NCI-H1417 (cell line): Measurements from ENCODE around the gene PTCD2.
A peak's percentile ranks its signal among the peaks of the same experiment; 100 is the strongest.
"Not testable (repeated sequence)": the region's sequence is repeated elsewhere in the genome, so short reads cannot be mapped to it uniquely, and the experiment has no call there.

Experiments used
- DNase-seq, 3 experiments: peaks; one replicate each; lab custom pipeline; 2025; lab: John Stamatoyannopoulos, UW

Gene PTCD2

DNA sequence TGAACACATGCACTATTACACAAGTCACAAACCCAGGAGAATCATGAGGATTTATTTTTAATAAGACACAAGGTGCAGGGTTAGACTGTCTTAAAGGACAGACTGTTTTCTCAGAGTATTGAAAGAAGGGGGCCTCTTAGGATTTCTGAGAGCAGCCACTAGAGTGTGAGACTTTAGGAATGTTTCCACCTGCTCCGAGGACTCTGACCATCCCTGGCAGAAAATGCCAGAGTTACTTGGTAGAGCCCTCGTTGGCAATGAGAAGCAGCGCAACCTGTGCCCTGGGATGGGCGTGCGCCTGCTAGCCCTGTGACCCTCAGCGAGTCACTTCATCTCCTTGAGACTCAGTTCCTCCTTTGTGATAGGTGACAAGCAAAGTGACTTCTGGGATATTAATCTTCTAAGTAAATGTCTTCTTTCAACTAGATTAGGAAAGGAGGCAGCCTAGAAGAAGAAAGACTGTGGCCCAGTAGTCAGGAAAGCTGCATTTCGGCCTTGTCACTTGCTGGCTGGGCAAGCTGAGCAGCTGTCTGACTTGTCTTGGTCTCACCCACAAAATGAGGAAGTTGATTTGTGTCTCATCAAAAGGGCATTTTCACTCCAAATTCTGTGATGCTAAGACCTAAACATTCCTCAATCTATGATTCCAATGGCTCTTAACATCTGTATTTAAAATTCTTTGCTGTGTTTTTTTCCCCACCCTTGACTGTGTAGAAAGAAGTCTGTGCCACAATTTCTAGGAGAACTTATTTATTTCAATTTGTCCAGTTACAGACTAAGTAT is 60.5 kb downstream of the PTCD2 start:
- no peak for DNase-seq

DNA sequence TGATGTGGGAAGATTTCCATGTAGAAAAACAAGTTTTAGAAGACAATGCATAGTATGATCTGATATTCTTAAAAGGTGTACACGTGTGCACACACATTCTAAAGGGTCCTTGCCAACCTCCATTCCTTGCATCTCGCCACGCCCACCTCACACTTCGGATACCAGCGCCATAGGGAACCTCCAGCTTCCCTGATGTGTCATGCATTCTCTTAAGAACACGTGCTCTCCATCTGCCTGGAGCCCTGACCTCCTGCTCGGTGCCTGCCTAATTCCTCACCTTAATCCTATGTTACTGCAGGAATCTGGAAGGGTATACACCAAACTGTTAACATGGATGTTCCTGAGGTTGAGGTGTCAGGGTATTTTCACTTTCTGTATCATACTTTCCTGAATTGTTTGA is 63.1 kb downstream of the PTCD2 start:
- no peak for DNase-seq

DNA sequence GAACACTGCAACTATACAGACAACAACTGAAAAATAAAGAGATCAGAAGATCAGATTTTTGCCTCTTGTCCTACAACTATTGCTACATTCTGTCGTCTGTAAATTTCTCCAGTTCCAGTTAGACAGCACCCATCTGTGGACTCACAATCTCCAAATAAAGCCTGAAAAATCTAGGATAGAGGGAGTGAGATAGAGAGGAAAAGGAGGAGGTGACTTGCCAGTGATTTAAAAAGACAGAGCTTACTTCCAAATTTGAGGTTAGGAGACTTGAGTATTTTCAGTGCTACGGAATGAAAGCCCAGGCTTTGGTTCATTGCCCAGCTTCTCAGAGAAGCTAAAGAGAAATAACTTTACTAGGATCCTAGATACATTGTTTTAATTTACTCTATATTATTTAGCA is 63.6 kb downstream of the PTCD2 start:
- no peak for DNase-seq

DNA sequence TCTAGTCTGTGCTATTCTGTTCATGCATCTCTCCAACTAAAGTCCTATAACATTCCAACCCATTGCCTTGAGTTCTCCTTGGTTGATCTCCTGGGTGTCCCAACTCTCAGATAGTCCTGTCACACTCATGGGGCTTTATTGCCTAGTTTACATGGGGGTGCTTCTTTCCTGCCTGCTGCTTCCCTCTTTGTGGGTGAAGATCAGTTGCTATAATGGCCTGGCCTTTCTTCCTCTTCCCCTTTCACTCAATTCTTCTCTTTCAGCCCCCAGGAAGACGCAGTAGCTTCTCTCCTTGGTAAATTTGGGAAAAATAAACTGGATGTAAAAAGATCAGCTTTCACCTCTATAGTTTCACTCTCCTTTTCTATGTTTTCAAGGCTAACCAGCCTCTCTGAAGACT is 66.5 kb downstream of the PTCD2 start:
- DNase-seq, result no peak

DNA sequence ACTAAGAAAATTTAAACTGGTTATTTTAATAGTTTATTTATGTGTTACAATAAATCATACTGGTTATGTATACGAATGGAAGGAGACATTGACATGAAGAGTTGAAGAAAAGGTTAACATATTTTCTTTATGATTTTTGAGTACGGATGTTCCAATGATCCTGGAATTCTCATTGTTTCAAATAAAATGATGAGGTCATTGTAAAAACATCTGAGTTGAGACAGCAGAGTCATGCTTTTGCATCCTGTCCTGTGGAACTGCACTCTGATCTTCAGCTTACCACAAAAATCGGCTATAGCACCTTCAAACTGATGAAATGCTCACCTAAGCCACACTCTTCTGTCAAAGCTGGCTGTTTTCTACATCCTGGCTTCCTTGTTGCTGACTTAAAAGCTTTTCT is 67.8 kb downstream of the PTCD2 start:
- no peak for DNase-seq

DNA sequence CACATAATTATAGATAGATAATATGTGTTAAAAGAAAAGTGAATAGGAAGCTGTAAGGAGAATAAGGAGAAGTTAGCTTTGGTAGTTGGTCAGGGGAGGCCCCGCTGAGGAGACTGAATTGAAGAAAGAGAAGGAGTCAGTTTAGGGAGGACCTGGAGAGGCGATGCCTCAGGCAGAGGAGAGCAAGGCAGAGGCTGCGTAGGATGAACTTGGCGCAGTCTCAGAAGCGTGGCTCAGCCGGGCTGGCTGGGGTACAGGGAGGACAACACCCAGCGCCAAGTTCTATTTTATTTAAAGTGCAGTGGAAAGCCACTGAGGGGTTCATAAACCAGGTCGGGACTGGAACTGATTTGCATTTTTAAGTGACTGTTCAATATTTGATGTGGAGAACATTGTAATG is 68.5 kb downstream of the PTCD2 start:
- DNase-seq, result no peak

DNA sequence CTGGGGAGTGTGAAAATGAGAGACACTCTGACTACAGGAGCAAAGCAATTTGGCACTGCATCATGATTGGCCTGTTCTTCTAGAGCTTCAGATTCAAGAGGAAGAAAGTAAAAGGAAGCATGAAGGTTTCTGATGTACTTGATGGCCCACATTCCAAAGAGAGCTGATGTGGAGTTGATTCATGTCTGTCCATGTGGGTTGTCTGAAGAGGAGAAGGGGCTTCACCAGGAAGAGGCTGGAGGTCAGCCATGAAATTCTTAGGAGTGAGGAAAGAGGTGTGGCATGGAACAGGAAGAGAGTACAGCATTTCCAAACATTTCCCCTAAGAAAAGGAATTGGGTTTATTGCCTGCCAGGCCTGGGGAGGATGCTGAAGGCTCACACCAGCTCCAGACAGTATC is 70.7 kb downstream of the PTCD2 start:
- no peak for DNase-seq

DNA sequence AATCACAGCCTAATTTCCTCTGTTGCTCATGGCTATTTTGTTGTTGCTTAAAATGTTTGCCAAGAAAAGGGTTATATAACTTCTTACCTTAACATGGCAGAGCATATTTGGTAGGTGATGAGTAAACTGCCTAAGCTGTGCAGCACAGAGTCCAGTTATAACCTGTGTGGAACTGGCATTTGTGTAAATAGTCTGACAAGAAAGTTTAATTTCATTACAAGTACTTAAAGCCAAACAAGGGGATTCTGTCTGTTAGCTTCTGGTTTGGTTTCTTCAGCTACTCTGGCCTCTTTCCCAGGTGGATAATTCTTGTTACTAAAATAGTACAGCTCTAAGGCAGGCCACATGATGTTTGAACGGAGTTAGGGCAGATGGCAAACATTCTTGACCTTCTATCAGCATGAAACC is 72.2 kb downstream of the PTCD2 start:
- DNase-seq, result no peak

DNA sequence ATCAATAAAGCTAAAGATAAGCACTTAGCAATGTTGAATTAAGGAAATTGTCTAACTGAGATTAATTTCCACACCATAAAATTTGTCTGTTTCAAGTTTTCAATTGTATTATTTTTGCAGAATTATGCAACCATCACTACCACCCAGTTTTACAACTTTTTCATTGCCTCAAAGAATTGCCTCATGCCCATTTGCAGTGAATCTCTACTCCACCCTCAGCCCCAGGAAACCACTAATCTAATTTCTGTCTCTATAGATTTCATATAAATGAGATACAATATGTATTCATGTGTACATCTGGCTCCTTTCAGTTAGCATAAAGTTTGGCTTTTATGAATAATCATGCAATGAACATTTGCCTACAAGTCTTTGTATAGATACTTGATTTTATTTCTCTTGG is 72.9 kb downstream of the PTCD2 start:
- no peak for DNase-seq

DNA sequence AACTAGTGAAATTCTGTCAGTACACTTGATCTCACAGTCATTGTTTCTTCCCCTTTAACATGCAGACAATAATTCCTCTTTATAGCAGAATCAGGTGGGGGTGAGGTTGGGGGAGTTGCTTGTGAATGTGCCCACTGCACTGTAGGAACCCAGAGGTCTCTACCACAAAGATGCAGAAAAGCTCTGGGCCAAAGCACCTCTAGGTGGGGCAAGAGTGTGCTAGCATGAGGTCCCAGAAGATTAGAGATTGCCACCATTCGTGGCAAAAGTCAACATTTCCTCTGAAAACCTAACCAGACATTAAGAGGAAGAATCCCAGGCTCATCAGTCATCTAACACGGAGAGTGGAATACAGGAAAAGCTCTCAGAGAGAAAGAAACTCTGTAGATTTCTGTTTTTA is 74.5 kb downstream of the PTCD2 start:
- DNase-seq, result no peak

DNA sequence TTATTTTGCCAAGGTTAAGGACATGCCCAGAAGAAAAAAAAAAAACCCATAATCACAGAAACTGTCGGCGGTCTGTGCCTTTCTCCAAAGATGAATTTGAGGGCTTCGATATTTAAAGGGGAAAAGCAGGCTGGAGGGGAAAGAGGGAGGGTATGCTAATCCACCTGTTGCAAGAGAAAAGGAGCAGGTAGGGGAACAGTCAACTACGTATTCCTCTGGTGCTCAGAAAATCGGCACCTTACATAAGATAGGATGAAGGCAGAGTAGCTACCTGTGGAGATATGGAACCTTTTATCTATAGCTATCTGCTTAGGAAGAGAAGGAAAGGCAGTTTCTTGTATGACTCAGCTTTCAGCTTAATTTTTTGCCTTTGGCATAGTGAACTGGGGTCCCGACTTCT is 77.7 kb downstream of the PTCD2 start:
- no peak for DNase-seq

DNA sequence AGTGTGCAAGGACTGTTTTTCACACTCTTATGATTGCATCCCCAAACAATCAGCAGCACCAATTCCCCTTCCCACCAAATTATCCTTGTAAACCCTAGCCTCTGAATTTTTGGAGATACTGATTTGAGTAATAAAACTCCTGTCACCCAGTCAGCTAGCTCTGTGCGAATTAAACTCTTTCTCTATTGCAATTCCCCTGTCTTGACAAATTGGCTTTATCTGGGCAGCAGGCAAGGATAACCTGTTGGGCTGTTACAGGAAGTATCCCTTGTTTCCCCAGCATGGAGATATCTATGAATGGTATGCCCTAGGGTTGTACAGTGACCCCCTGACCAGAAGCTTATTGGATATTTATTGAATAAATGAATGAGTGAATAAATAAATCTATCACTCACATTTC is 80.8 kb downstream of the PTCD2 start:
- DNase-seq, result no peak

DNA sequence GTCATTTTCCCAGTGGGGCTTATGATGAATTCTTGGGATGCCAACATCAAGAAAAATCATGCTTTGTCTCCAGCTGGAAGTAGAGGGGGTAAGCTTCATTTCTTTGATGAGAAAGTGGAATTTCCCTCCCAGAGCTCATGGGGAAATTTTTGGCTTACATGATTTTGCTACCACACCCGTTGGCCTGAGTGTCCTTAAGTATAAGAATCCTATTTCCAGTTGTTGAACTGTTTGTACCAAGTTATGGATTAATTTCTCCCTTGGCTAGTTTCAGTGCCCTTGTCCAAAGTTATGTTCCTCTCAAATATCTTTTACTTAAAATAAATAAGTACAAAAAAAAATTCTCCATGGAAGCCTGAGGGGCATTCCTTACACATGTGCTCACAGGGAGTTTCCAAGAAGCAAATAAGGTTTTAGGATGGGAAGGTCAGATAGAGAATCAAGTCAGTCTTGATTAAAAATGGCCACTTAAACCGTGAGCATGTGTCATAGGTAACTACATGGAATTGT is 82.3 kb downstream of the PTCD2 start:
- DNase-seq, result no peak

DNA sequence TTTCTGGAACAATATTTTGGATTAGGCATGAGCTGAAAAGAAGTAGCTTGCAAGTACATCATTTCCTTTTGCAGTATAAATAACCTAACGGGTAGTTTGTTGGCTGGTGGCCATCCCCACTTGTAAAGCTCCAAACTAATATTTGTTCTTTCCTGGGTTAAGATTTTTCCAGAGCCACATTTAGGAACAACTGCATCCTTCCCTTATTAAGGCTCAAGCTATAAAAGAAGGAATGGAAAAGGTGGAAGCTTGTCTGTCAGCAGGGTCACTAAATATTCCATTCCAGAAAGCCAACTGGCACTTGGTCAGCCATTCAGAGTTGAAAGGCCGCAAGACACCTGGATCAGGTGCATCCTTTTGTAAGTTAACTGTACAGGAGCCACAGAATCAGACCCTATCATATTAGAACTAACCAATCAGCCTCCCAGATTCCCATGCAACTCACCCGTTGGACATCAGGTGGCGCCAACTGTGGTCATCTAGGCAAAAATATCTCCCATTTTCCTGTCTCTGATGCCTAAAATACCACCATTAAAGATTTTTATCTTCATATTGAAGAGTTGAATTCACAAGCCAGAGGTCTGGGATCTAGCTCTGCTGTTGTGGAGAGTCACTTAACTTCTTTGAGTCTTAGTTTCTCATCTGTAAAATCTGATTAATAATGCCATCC is 82.9 kb downstream of the PTCD2 start:
- DNase-seq, result peak in 1 of 3 experiments; percentile 1

DNA sequence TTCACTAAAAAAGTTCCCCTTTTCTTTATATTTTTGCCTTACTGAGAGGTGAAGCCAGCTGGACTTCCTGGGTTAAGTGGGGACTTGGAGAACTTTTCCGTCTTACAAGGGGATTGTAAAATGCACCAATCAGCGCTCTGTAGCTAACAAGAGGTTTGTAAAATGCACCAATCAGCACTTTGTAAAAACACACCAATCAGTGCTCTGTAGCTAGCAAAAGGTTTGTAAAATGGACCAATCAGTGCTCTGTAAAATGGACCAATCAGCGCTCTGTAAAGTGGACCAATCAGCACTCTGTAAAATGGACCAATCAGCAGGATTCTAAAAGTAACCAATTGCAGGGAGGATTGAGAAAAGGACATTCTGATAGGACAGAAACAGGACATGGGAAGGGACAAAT is 84.6 kb downstream of the PTCD2 start:
- not testable (repeated sequence) for DNase-seq

DNA sequence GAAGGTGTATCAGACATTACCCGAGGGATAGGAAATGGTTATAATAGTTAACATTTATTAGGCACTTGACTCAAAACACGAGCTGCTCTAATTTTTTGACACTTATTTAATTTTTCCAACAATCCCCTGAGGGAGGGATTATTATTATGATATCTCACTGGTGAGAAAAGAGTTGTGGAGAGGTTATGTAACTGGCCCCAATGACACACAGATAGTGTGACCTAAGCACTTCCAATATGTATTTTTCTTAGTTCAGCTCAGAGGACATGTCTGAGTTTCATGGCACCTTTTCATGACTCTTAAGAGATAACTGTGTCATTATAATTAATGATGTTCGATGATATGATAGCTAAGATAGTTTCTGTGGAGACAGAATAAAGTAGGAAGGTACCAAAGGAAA is 86.9 kb downstream of the PTCD2 start:
- DNase-seq, result no peak

DNA sequence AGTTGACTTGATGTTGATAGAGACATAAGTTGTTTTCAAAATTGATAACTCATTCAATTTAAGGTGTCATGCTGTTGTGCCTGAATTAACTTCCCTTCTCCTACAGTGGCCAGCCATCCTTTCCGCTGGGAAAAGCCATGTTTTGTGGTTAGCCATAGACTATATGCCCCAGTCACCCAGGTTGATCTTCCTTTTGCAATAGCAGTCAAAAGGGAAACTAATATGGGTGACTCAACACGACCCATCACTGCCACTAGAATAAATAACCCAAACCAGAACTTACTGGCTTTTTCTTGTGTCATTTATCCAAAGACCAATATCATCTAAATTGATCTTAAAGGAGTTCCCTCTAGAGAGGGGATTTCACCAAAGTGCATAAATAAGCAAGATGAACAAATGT is 87.4 kb downstream of the PTCD2 start:
- no peak for DNase-seq

DNA sequence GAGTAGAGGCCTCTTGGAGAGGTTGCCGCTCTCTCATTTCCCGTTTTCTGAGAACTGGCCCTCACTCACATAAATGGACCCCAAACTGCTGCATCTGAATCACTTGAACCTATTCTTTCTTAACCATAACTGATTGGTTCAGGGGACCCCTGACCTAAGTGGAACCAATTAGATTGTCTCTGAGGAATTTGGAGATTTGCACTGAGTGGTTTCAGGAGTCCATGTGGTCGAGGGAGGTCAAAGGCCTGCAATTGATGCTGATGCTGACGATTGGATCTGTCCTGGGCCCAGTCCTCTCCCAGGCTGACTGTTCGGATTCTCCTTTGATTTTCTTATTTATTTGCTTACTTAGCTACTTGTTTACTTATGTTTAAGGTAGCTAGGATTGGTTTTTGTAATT is 88.0 kb downstream of the PTCD2 start:
- DNase-seq, result no peak

DNA sequence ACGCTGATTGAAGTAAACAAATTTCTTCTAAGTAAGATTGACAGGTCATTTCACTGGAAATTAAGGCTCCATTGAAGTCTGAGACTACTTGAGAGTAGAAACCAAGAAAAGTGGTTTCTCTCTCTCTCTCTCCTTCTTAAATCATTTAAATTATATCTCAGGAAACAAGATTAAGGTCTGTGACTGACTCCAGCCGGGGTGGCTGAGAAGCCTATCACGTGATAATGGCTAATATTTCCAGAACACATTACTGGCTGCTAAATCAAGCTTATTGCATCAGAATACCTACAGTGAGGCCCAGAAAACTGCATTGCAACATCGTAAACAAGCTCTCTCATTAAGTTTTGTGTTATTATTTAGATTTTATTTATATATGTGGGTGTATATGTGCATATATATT is 88.4 kb downstream of the PTCD2 start:
- no peak for DNase-seq

DNA sequence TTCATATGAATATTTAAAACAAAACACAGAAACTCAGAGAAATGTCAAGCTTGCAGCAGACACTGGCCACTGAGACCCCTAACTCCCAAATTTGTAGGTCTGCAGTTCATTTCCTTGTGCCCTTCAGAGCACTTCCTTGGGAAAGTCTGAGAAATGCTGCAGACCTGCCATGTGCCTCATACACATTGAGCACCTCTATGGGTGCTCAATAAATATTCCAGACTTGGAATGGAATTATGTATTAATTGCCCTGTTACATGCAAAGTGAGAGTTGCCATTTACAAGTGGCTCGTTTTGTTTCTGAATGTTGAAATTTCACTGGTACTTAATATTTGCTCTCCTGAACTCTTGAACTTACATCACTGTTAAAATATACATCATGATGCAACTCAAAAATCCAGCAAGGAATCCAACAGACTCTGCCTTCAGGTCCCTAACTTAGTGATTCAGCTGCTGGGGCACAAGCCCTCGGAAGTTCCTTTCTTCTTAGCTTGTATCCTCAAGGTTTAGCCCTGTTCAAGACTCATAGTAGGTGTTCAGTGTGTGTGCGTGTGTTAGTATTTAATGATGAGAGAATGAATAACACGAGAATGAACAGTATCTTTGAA is 90.6 kb downstream of the PTCD2 start:
- no peak for DNase-seq

DNA sequence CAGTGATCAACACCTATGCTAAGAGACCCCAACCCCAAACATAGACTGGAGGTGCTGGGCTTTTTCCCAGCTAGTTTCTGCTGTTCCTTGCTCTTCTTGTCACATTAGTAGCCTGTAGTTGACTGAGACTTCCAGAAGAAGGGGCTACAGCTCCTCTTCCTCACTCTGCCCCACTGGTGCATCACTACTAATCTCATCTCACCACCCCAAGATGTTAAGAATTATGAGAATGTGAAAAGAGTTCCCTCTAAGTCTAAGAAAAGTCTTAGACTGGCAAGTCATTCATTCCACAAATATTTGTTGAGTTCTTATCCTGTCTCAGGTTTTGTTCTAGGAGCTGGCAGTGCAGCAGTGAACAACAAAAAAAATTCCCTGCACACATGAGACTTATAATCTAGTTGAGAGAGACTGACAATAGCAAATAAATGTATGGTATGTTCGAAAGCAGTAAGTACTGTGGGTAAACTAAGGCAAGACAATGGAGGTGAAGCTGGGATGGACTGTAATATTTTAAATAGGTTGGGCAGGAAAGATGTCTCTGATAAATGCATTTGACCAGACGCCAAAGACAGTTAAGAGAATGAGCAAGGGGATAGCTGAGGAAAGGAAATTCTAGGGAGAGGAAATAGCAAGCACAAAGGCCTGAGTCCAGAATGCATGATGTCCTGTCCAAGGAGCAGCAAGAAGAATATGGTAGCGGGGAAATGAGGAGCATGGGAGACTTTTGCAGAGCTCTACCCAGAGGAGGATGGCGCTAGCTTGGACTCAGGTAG is 92.3 kb downstream of the PTCD2 start:
- no peak for DNase-seq

DNA sequence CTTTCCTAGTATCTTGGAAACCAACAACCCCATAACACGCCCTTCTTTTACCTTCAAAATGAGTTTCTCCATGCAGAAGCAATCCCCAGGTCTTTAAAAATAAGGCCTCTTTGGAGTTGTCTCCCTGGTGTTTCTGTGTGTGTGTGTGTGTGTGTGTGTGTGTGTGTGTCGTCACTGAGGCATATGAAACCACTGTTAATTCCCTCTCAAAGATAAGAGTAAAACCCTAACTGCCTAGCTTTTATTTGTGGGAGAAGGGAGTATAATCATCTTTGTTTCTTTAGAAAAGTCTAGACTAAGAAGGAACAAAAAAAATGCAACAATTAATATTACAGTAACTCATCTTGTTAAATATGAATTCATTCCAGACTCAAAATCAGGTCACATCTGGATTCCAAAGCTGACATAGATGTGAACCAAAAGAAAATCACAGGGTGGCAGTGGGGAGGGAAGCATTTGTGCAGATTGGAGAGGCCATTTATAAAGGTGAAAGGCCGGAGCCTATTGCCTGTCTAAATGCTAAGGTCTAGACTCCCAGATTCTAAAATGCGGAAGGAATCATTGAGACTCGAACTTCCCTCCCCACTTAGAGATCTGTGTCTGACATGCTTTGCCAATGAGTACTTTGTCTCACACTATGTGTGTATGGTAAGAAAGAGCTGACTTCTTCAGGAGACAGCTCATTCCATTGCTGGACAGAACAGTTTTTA is 95.6 kb downstream of the PTCD2 start:
- no peak for DNase-seq
